IPS DF 19.7 (cell line): Measurements from ENCODE around the gene ZNF177.
A peak's percentile ranks its signal among the peaks of the same experiment; 100 is the strongest.

Source experiments
- DNase-seq: peaks from one replicate; pipeline ENCODE4 v3.0.0-alpha.2; 2013; ENCODE audit warnings: low read depth, low spot score

The ZNF177 gene

DNA sequence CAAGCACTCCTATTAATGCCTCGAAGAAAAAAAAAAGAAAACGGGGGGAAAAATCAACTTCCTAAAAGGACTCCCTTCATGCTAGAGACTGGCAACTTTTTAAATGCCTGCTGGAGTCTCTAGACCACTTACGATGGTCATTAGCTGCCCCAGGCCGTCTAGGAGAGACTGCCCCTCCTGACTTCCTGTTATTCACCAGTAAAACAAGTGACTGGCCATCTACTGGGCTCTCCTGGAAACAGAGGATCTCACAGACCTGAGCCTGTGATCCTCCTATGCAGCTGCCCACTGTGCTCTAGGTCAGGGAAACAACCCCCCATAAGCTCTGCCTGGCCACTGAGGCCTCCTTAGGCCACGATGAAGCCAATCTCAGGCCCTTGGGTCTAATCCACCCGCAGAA lies 65.1 kb downstream of the ZNF177 start:
- DNase-seq, result no peak

- no peak for DNase-seq
Measured at GRCh38 chr19:9430444-9430843, 67.6 kb downstream of the ZNF177 start.

DNA sequence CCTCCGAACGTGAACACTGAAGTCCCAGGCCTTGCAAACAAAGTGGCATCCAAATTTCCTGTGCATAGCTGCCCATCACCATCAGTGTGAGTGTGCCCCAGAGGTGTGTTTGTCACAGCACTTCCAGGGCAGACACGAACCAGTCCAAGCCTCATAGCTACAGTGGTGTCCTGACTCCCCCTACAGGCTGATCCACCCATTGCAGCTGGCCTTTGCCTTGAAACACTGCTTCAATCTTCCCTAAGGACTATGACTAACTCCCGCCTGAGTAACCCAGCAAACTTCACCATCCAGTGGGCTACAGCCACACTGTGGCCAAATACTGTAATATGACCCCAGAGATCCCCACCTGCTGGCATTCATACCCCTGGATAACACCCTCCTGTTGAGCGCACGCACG lies 68.7 kb downstream of the ZNF177 start:
- peak; percentile 61 for DNase-seq
